Ishikawa (cell line): ENCODE results near the gene RIPOR3.

Experiments
- CEBPB ChIP-seq: IDR thresholded peaks from 2 replicates; pipeline ENCODE4 v1.6.1; 2012
- CREB1 ChIP-seq: IDR thresholded peaks from 2 replicates; pipeline ENCODE4 v1.6.1; 2012; ENCODE audit warnings: low read depth
- EP300 ChIP-seq: IDR thresholded peaks from 2 replicates; pipeline ENCODE4 v1.6.1; 2012; ENCODE audit warnings: borderline replicate concordance
- RAD21 ChIP-seq: IDR thresholded peaks from 2 replicates; pipeline ENCODE4 v1.6.1; 2012; ENCODE audit warnings: low read depth
- TCF12 ChIP-seq: IDR thresholded peaks from 2 replicates; pipeline ENCODE4 v1.6.1; 2012; ENCODE audit warnings: low read depth
- YY1 ChIP-seq: IDR thresholded peaks from 2 replicates; pipeline ENCODE4 v1.6.1; 2012; ENCODE audit warnings: low read depth
- TF ChIP-seq, protein P1 (sequence below): IDR thresholded peaks from 2 replicates; pipeline ENCODE4 v1.6.1; 2012; ENCODE audit warnings: low read depth, mild to moderate bottlenecking
- TF ChIP-seq, protein P2 (sequence below): IDR thresholded peaks from 2 replicates; pipeline ENCODE4 v1.6.1; 2012
- TF ChIP-seq, protein P3 (sequence below): IDR thresholded peaks from 2 replicates; pipeline ENCODE4 v1.6.1; 2012

DNA sequence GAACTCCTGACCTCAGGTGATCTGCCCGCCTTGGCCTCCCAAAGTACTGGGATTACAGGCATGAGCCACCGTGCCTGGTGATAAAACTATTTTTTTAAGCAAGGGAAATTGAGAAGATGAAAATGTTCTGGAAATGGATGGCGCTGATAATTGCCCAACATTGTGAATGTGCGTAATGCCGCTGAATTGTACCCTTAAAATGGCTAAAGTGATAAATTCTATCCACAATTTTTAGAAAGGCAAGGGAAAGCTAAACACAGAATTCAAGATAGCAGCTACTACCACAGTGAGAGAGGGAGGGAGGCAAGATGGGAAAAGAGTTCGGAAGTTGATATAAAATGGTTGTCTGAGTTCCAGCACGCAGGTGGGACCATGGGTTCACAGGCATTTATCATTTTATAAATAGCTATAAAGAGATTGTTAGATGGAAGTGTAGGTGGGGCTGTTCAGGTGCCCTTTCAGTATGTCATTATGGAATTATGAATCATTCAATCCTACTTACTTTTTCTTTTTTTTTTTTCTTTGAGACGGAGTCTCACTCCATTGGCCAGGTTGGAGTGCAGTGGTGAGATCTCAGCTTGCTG lies 8.3 kb downstream of the RIPOR3 start:
- TF ChIP-seq, protein P1, sequence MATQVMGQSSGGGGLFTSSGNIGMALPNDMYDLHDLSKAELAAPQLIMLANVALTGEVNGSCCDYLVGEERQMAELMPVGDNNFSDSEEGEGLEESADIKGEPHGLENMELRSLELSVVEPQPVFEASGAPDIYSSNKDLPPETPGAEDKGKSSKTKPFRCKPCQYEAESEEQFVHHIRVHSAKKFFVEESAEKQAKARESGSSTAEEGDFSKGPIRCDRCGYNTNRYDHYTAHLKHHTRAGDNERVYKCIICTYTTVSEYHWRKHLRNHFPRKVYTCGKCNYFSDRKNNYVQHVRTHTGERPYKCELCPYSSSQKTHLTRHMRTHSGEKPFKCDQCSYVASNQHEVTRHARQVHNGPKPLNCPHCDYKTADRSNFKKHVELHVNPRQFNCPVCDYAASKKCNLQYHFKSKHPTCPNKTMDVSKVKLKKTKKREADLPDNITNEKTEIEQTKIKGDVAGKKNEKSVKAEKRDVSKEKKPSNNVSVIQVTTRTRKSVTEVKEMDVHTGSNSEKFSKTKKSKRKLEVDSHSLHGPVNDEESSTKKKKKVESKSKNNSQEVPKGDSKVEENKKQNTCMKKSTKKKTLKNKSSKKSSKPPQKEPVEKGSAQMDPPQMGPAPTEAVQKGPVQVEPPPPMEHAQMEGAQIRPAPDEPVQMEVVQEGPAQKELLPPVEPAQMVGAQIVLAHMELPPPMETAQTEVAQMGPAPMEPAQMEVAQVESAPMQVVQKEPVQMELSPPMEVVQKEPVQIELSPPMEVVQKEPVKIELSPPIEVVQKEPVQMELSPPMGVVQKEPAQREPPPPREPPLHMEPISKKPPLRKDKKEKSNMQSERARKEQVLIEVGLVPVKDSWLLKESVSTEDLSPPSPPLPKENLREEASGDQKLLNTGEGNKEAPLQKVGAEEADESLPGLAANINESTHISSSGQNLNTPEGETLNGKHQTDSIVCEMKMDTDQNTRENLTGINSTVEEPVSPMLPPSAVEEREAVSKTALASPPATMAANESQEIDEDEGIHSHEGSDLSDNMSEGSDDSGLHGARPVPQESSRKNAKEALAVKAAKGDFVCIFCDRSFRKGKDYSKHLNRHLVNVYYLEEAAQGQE, result no peak
- TF ChIP-seq TCF12 (no peak), YY1 (no peak), EP300 (no peak), CEBPB (no peak), CREB1 (no peak), RAD21 (no peak)
- TF ChIP-seq, protein P2, sequence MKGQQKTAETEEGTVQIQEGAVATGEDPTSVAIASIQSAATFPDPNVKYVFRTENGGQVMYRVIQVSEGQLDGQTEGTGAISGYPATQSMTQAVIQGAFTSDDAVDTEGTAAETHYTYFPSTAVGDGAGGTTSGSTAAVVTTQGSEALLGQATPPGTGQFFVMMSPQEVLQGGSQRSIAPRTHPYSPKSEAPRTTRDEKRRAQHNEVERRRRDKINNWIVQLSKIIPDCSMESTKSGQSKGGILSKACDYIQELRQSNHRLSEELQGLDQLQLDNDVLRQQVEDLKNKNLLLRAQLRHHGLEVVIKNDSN, result no peak
- TF ChIP-seq, protein P3, sequence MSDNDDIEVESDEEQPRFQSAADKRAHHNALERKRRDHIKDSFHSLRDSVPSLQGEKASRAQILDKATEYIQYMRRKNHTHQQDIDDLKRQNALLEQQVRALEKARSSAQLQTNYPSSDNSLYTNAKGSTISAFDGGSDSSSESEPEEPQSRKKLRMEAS, result no peak
